NOMO-1 treated with DMSO at 0.1 percent for 48 hours (cell line): Measurements from ENCODE around the gene STRA8.

ENCODE experiments used
- DNase-seq: peaks from one replicate; lab custom pipeline; 2025; ENCODE audit not compliant: unreplicated experiment; lab: John Stamatoyannopoulos, UW

STRA8 gene, protein sequence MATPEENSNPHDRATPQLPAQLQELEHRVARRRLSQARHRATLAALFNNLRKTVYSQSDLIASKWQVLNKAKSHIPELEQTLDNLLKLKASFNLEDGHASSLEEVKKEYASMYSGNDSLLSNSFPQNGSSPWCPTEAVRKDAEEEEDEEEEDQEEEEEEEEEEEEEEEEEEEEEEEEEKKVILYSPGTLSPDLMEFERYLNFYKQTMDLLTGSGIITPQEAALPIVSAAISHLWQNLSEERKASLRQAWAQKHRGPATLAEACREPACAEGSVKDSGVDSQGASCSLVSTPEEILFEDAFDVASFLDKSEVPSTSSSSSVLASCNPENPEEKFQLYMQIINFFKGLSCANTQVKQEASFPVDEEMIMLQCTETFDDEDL

DNA sequence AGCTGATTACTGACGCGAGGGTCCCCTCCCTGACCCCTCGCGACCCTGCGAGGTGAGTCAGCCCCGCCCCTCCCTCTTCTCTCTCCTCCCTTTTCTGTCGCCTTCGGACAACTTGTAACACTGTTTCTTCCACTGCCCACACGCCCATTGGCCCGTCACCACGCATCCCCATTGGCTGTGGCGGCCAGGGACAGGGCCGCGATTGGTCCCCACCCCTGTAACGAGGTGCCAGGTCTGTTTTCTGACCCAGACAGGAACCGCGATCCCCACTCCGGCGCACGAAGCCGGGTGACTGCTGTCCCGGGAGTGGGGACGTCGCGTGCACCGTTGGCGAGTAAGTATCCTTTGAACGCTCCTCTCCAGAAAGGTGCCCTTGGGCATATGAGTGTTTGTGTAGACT, at the start of gene STRA8:
STRA8 (plus strand) TSS at position 269 of the 400 bp plus-strand sequence. CDS start 6,687 bp downstream, outside the sequence.
- no peak for DNase-seq

DNA sequence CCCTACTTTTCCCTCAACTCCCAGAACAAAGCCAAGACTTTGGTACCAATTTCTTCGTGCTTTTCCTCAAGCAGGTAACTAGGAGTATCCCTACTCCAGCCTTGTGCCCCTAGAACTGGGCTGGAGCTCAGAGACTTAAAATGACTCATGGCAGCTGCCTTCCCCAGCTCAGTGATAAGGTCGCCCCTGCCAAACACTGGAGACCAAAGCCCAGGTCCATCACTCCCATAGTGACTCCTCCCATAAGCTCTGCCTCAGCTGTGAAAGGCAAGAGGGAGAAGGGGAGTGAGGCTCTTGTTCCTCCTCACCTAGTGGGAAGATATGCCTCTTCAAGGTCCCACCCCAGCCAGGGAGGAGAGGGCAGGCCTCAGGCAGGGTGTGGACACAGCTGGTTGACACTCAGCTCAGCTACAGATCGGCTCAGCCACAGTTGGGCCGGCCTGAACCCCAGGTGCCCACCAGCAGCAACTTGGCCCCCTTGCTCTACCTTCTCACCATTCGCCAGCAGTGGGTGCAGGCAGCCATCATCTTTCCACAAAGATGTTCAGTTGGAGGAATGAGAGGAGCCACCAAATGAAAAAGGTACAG, 49.3 kb upstream of the STRA8 start:
- DNase-seq: no peak

DNA sequence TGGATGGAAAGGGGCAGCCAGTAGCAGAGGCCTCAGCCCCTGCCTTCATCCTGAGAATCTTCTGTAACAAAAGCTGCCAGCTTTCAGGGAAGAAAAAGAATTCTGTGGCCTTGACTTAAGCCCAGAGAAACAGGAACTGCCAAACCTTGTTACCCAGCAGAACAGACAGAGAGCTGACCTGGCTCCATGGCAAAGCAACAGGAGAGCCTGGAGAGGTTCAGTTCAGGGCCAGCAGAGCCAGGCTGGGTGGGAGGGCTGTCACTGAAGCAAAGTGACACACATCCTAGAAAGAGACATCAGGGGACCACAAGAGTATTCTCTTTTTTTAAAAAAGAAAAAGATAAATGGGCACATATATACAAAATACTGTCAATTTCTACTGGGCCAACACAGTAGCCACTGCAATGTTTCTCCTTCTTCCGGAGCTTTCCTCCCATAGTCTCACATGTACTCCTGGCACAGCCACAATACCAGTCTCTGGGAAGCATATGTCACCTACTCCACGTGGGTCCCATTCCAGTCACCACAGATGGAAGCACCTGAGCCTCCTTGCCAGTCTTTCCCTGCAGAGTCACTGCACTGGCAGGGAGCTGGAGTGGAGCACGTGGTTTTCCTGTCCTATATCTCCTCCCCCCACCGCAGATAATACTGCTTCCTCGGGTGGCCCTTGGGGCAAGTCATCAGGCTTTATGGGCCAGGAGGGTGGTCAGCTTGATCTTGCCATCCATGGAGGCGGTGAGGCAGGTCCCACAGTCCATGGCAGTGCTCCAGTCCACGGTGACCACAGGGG, 48.0 kb upstream of the STRA8 start:
- no peak for DNase-seq

DNA sequence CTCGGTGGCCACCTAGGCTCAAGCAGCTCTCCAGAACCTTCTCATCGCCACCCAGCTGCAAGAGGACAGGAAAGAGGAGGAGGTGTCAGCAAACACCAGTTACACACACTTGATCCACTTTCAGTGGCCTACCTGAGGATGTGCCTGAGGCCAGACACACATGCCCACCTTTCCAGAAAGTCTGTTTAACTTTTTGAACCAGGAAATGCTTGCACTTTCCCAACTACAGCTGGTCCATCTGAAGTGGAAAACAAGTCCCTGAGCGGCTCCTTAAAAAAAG, 47.4 kb upstream of the STRA8 start:
- no peak for DNase-seq

DNA sequence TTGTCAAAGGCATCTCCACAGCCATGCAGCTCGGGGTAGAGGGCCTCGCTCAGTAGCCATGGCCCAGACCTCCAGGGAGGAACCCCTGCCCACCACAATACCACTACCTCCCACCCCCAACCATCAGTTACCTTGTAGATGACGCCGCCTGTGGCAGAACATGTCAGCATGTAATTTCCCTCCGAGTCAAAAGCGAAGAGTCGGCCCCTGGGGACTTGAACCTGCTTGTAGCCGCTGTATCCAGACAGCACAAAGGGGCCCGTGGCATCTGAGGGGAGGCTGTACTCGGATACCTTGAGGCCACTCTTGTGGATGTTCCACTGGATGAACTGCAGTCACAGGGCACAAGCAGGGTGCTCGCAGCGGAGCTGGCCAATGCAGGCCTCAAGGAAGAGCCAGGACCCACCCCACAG, 46.8 kb upstream of the STRA8 start:
- no peak for DNase-seq

DNA sequence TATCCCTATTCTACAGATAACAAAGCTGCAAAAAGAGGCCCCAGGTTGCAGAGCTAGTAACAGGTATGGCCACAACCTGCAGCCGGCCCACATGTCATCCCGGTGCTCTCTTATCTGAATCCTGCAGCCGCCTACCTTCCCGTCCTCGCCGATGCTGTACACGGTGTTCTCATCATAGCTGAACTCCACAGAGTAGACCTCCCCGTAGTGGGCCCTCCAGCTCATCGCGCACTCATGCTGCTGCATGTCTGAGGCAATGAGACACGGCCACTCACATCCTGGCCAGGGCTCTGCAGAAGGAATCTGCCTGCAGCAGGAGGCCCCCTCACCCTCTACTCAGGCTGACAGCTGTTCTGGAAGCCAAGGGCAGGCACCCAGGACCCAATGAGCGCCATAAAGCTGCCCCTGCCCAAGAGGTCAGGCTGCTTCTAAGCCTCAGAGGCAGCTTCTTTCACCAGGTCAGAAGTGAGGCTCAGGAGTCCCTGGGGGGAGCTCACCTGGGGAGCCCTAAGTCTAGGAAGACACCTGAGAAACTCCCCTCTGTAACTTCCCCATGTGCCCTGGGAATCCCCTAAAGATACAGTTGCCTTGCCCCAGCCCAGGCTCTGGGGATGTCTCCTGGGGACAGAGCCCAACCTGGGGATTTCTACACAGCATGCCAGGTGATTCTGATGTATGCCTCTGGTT, 45.2 kb upstream of the STRA8 start:
- DNase-seq: no peak

DNA sequence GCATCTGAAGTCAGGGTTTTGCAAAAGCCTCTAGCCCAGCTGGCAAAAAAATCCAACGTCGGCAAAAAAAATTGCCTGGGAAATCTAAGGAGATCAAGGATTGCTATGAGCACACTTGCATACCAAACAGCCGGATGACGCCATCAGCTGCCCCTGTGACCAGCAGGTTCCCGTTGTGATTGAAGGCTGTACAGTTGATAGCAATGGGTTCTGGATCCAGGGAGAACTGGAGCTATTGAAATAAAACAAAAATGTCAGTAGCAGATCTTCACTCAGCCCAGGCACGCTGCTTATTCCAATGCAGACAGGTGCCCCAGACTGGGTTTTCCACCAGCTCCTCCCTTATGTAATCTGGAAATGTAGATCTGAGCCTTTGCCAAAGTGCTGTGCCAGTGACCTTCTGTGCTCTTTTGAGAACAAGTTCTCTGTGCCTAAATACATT, 44.4 kb upstream of the STRA8 start:
- no peak for DNase-seq

DNA sequence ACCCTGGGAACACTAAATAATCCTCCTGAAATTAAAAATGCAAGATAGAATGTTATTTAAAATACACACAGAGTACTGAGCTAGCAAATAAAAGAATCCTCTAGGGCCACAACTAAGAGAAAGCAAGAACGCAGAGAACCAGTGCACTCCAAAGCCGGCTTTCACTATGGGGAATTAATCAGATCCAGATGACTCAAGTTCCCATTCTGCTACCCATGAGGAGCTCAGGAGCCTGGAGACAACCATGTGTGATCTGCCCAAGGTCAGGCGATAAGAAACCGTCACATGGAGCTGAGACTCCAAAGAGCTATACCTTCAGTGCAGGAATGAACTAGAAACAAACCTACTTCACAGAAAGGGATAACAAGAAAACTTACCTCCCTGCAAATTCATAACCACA, 43.7 kb upstream of the STRA8 start:
- no peak for DNase-seq

DNA sequence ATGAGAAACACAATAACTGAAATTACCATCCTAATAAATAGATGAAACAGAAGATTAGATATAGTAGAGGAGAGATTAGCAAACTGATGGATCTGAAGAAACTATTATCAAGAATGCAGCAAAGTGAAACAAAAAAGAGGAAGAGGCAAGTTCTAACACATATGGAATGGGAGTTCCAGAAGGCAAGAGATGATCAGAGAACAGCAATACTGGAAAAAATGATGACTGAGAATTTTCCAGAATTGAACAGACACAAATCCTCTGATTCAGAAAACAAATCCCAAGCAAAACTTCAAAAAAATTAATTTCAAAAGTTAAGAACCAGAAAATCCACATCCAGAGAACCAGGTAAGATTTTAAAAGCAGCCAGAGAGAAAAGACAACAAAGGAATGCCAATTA, 42.9 kb upstream of the STRA8 start:
- DNase-seq: no peak

DNA sequence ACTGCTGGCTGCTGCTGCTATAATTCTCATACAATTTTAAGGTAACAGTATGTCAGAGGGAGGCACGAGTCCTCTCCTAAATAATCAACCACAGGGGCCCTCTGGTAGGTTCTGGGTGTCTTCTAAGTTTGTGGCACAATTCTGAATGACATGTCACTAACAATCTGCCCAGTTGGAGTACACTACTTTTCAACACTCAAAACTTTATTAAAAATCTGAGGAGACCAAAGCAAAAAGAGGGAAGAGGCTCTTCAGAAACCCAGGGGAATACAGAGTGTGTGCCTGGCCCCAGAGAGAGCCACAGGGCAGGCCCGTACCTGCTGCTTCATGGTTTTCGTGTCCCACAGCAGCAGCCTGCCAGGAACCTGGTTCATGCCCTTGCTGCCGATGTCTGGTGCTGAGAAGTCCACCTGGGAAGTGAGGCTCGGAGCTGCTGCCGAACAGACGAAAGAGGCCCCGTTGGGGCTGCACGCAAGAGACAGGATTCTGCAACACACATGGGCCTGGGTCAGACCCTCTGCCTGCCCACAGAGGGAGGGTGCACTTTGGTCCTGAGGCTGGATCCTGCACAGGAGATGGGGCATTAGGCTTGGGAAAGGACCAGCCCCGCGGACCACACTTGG, 40.6 kb upstream of the STRA8 start:
- no peak for DNase-seq

DNA sequence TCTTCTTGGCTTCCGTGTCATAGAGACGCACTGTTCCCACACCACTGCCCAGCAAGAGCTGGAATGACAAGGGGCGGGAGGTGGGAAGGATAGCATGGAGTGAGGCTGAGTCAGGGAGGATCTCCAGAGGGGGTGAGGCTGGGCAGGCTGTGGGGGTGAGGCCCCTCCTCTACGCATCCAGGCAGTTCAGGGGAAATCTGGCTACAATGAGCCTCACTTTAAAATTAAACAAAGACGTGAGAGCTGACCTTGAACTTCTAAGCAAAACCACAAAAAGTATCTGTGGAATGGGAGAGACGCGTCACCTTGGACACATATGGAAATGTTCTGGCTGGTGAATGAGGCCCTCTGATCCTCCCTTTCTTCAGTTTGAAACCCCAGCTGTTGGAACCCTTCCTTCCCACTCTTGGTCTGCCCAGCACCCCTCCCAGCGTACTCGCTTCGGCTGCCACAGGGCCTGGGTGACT, 40.0 kb upstream of the STRA8 start:
- DNase-seq: no peak

DNA sequence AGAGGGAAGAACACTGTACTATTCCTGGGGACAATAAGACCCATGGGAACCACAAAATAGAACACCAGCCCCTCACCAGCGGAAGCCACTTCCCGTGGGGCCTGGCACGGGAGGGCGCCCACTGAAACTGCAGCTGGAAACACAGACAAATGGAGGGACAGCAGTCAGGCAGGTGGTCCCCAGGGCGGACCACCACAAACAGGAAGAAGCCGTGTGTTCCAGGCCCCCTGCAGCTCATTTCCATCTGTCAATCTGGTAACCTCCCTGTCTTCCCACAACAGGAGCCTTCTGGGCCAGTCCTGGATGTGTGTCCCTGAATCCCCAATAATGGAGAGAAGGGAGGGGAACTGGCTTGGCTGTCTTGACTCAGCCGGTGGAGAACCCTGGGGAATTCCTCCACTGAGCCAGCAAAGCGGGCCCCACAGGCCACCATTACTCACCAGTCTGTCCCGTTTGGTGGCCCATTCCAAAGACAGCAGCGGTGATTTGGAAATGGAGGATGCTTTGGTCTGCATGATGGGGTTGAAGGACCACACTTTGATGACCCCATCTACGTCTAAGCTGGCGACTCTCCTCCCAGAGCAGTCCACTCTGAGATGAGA, 39.0 kb upstream of the STRA8 start:
- no peak for DNase-seq

DNA sequence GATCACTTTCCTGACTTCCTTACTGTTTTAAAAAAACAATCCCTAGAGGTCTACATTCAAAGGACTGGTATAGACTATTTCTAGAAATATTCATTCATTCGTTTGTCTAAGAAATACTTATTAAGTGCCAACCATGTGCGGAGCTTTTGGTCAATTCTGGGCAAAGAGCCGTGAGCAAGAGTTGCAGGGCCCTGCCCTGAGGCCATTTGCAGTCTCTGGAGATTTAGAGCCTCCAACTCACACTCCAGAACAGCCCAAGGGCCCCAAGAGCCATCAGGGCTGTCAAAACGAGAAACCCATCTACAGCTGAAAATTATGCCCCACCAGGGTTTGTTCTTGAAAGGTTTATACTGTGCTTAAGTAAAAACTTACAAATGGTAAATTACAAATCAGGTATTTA, 38.5 kb upstream of the STRA8 start:
- no peak for DNase-seq

DNA sequence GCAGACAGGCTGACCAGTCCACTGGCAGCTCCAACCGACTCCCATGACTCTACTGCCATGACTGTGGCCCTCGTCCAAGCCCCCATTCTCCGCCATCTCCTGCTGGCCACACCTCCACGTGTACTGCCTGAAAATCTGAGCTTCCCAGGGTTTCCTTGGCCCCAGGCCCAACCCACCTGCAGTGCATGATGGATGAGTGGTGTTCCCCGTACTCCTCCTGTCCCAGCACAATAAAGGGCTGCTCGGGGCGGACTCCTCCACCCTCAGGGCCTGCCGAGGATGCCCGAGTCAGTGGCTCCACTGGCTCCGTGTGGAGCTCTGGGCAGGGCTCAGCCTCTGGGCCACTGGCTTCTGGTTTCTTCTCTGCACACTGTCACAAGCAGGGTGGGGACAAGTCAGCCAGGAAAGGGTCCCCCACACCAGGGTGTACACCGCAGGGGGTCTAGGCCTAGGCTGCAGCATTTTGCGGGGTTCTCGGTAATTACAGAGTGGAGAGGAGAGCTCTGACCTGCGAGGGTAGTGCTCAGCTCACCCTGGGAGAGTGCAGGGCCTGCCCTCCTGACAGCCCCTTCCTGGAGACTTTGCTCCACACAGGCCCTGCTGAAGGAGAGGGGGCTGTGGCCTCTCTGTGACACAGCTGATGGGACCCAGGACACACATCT, 37.5 kb upstream of the STRA8 start:
- DNase-seq: no peak

DNA sequence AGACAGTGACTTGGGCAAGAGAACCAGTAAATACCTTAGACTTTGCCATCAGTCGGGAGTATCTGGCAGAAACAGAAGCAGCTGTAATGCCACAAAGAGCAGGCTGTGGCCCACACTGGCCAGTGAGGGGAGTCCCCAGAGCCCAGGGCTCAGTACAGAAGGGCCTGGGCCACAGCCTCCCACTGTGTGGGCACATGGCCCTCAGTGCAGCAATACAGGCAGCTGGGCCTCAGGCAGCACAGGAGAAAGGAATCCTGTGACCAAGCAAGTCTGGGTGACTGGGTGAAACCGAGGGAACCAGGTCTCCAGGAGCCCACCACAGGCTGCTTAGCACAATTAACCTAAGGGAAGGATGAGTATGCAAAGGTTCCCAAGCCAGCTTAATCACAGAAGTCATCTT, 36.3 kb upstream of the STRA8 start:
- DNase-seq: no peak

DNA sequence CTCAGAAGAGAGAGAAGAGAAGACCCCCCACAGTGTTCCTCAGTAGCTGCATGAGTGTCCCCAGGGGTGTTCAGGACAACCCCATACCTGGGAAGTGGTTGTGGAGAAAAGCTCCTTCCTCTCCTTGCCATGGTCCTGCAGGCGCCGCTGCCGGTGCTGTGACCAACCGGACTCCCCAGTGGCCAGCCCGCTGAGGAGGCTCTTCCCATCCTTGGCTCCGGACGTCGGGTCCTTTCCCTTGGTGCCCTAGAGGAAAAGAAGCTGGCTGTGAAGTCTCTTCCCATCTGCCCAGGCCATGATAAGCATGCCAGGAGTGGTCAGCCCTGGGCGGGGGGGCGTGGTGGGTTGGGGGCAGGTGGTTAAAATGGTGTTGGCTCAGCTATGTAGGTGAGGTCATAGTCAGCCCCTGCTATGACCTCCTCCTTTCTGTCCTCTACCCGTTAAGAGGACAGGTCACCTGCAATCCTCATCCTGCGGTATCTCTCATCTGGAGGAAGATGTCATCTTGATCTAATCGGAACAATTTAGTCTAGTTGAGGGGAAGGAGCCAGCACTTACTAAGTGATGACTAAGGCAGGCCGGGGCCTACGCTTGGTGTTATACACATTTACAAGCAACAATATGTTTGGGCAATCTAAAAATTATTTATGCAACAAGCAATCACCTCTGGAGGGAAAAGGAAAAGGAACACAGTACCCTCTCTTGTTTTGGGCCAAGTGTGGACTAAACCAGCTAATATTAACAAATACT, 35.6 kb upstream of the STRA8 start:
- no peak for DNase-seq

DNA sequence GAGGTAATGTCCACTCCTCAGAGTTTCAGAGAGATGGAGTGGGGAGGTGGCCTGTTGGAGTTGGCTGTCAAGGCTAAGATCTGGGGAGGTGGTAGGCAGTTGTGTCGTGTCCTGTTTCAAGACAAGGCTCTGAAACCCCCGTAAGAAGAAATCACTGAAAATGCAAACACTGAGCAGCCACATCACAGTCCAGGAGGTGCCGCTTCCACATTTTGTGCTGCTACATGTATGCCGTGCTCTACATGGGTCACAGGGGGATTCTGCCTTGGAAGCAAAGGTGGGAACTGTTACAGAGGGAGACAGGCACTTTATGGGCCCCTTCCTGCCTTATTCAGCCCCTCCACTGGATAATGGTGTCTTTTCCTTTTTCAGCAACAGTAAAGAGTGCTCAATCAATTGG, 34.2 kb upstream of the STRA8 start:
- no peak for DNase-seq

DNA sequence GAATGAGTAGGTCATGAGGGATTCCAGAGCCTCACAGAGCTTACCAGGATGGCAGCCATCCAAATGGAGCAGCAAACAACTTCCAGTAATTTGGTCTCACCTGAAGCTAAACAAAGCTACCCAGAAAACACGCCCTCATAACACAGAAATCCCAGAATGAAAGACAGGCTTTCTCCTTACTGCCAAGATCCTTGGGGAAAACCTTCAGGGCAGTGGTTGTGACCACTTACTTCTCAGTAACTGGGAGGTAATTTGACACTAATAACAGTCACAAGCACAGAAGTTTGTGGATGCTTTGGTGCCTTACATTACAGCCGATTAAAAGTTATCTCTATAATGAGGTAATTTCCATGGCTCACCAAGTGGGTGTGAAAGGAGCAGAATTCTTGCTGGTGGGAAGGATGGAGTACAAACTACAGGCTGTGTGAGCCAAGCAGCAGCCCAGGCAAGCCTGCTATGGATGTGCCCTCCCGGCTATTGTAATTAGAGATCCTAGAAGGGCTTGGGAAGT, 32.8 kb upstream of the STRA8 start:
- no peak for DNase-seq

DNA sequence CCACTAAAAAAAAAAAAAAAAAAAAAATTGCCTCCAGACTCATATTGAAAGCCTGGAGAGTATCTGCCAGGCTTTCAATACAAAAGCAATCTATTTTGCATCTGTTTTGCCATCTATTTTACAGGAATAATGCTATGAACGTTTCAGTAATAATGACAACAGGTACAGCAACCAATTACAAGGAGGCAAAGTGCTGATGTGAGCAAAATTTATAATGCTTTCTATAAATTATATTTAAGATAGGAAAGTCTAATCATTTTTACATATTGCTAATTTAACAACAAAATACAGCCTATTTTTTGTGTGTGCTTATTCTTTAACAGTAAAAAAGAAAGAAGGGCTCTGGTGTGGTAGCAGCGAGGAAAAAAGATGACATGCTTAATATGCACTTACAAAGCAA, 32.3 kb upstream of the STRA8 start:
- no peak for DNase-seq
